ENCODE data around the gene MAPT. TPM values are rescaled to one million over a fixed set of nuclear protein-coding genes. Genes with fewer than 3 reads are reported as not detected.

MAPT gene
- total and polyA plus RNA-seq, 2 of the 13 experiments (the other 11 are each of a cell fraction or from before 2014, with no cell fraction given), result 2.1 to 2.8 TPM

- TF ChIP-seq ZNF770 (CRISPR knock-in tag; IDR thresholded peaks at IDR 0.05) (peak; percentile 71; the same call in 1 of the 2 replicates), ZNF274 (CRISPR knock-in tag; IDR thresholded peaks at IDR 0.05) (0 out of 2 replicates have a peak, but pooled peaks have one; percentile 58), SALL1 (CRISPR knock-in tag; IDR thresholded peaks at IDR 0.05) (no peak; the same call in 1 of the 2 replicates), ZNF883 (CRISPR knock-in tag; IDR thresholded peaks at IDR 0.05; ENCODE audit: not compliant biosample characterization) (peak; percentile 55), RARA (CRISPR knock-in tag; IDR thresholded peaks at IDR 0.05) (peak; percentile 65; the same call in 1 of the 2 replicates), ELF3 (CRISPR knock-in tag; IDR thresholded peaks at IDR 0.05) (0 out of 2 replicates have a peak, but pooled peaks have one; percentile 6), ZIK1 (CRISPR knock-in tag; IDR thresholded peaks at IDR 0.05; ENCODE audit: borderline replicate concordance, low read depth) (0 out of 2 replicates have a peak, but pooled peaks have one; percentile 31), MLLT10 (CRISPR knock-in tag; IDR thresholded peaks at IDR 0.05) (no peak), ZMYM4 (CRISPR knock-in tag; IDR thresholded peaks at IDR 0.05) (0 out of 2 replicates have a peak, but pooled peaks have one; percentile 27), ZNF350 (CRISPR knock-in tag; IDR thresholded peaks at IDR 0.05; ENCODE audit: borderline replicate concordance, low read depth) (peak; percentile 46; the same call in 1 of the 2 replicates), ZSCAN29 (CRISPR knock-in tag; conservative IDR thresholded peaks at IDR 0.05) (0 out of 2 replicates have a peak, but pooled peaks have one; percentile 37), ZNF292 (CRISPR knock-in tag; IDR thresholded peaks at IDR 0.05; ENCODE audit: borderline replicate concordance, low read depth) (no peak), NRL (CRISPR knock-in tag; IDR thresholded peaks at IDR 0.05; ENCODE audit: borderline replicate concordance) (0 out of 2 replicates have a peak, but pooled peaks have one; percentile 11), TEAD3 (CRISPR knock-in tag; optimal IDR thresholded peaks at IDR 0.05; ENCODE audit: borderline replicate concordance) (peak; percentile 68), TARDBP (CRISPR knock-in tag; IDR thresholded peaks at IDR 0.05) (0 out of 2 replicates have a peak, but pooled peaks have one; percentile 6), RAD21 (CRISPR knock-in tag; IDR thresholded peaks at IDR 0.05) (no peak), EP300 (IDR thresholded peaks at IDR 0.05; ENCODE audit: low read depth in 2 of 2, low read length in 2 of 2) (peak in 1 of 2 experiments; percentile 40; a peak in 1 of 4 replicates), EP300 (CRISPR knock-in tag; IDR thresholded peaks at IDR 0.05; ENCODE audit: borderline replicate concordance) (no peak), PAXIP1 (CRISPR knock-in tag; conservative IDR thresholded peaks at IDR 0.05) (peak; percentile 63; the same call in 1 of the 2 replicates), THAP9 (CRISPR knock-in tag; IDR thresholded peaks at IDR 0.05; ENCODE audit: borderline replicate concordance) (peak; percentile 77), ZNF225 (CRISPR knock-in tag; IDR thresholded peaks at IDR 0.05) (0 out of 2 replicates have a peak, but pooled peaks have one; percentile 50), PAX8 (CRISPR knock-in tag; IDR thresholded peaks at IDR 0.05; ENCODE audit: borderline replicate concordance) (peak; percentile 62; the same call in 1 of the 2 replicates)
Measured at GRCh38 chr17:46013127-46013501, 118.8 kb downstream of the MAPT start (continued).

Measured in HepG2 (cell line).